H9 (cell line): ENCODE data around the gene PAPOLG. TPM values are rescaled to one million over a fixed set of nuclear protein-coding genes. Genes with fewer than 3 reads are reported as not detected.

Experiments used
- DNase-seq: peaks from one replicate; pipeline ENCODE4 v3.0.0-alpha.2; 2017
- H2AFZ ChIP-seq: one replicate; pipeline ENCODE4 v1.6.1; 2013; ENCODE audit warnings: mild to moderate bottlenecking, low read length, control low read depth, moderate library complexity
- H2AK5ac ChIP-seq: 2 replicates; pipeline ENCODE4 v1.6.1; 2013; ENCODE audit warnings: low read length, control low read depth, mixed read lengths; ENCODE audit not compliant: insufficient read length
- H2BK120ac ChIP-seq: one replicate; pipeline ENCODE4 v1.6.1; 2013; ENCODE audit warnings: low read depth, mild to moderate bottlenecking, low read length, control low read depth, inconsistent platforms; ENCODE audit not compliant: poor library complexity, severe bottlenecking
- H2BK12ac ChIP-seq: 2 replicates; pipeline ENCODE4 v1.6.1; 2013; ENCODE audit warnings: low read length, control low read depth, mixed read lengths, low read depth; ENCODE audit not compliant: insufficient read length
- H2BK15ac ChIP-seq: 2 replicates; pipeline ENCODE4 v1.6.1; 2013; ENCODE audit warnings: low read depth, low read length, control low read depth
- H2BK20ac ChIP-seq: one replicate; pipeline ENCODE4 v1.6.1; 2013; ENCODE audit warnings: low read depth, mild to moderate bottlenecking, low read length, control low read depth, inconsistent platforms; ENCODE audit not compliant: poor library complexity, severe bottlenecking
- H2BK5ac ChIP-seq: 2 replicates; pipeline ENCODE4 v1.6.1; 2013; ENCODE audit warnings: low read length, control low read depth, mixed read lengths; ENCODE audit not compliant: insufficient read length
- H3K14ac ChIP-seq: 2 replicates; pipeline ENCODE4 v1.6.1; 2013; ENCODE audit warnings: low read length, control low read depth; ENCODE audit not compliant: insufficient read depth
- H3K18ac ChIP-seq: 2 replicates; pipeline ENCODE4 v1.6.1; 2013; ENCODE audit warnings: low read depth, mild to moderate bottlenecking, mixed read lengths, low read length, control low read depth; ENCODE audit not compliant: insufficient read length
- H3K23ac ChIP-seq: 2 replicates; pipeline ENCODE4 v1.6.1; 2013; ENCODE audit warnings: low read length, control low read depth, mixed read lengths, low read depth; ENCODE audit not compliant: insufficient read length
- H3K23me2 ChIP-seq: 2 replicates; pipeline ENCODE4 v1.6.1; 2013; ENCODE audit warnings: low read depth, mild to moderate bottlenecking, mixed read lengths, low read length, control low read depth; ENCODE audit not compliant: insufficient read length, poor library complexity, severe bottlenecking
- H3K27ac ChIP-seq: 2 replicates; pipeline ENCODE4 v1.5.1; 2013; ENCODE audit warnings: low read length, control low read depth, mixed read lengths, low read depth; ENCODE audit not compliant: insufficient read length
- H3K27me3 ChIP-seq: 2 replicates; pipeline ENCODE4 v1.6.1; 2013; ENCODE audit warnings: low read length, control low read depth, inconsistent platforms; ENCODE audit not compliant: insufficient read depth
- H3K4ac ChIP-seq: 2 replicates; pipeline ENCODE4 v1.6.1; 2013; ENCODE audit warnings: low read depth, mild to moderate bottlenecking, control low read depth, inconsistent platforms, low read length, moderate library complexity
- H3K4me1 ChIP-seq: 2 replicates; pipeline ENCODE4 v1.6.1; 2013; ENCODE audit warnings: low read length, control low read depth, inconsistent platforms; ENCODE audit not compliant: insufficient read depth
- H3K4me2 ChIP-seq: 2 replicates; pipeline ENCODE4 v1.6.1; 2013; ENCODE audit warnings: low read length, control low read depth, mixed read lengths; ENCODE audit not compliant: insufficient read length, insufficient read depth
- H3K56ac ChIP-seq: 2 replicates; pipeline ENCODE4 v1.6.1; 2013; ENCODE audit warnings: low read depth, mild to moderate bottlenecking, mixed read lengths, low read length, control low read depth; ENCODE audit not compliant: insufficient read length
- H3K79me1 ChIP-seq: 2 replicates; pipeline ENCODE4 v1.6.1; 2013; ENCODE audit warnings: low read depth, mild to moderate bottlenecking, moderate library complexity, low read length, control low read depth, inconsistent platforms; ENCODE audit not compliant: insufficient read depth, poor library complexity, severe bottlenecking
- H3K79me2 ChIP-seq: 2 replicates; pipeline ENCODE4 v1.6.1; 2013; ENCODE audit warnings: low read length, control low read depth, inconsistent platforms; ENCODE audit not compliant: insufficient read depth
- H3K9ac ChIP-seq: 2 replicates; pipeline ENCODE4 v1.6.1; 2013; ENCODE audit warnings: low read length, control low read depth, mixed read lengths; ENCODE audit not compliant: insufficient read length; ENCODE audit errors: extremely low read depth
- H3K9me3 ChIP-seq: one replicate; pipeline ENCODE4 v1.6.1; 2013; ENCODE audit warnings: low read depth, low read length, inconsistent platforms; ENCODE audit not compliant: control insufficient read depth
- H3T11ph ChIP-seq: one replicate; pipeline ENCODE4 v1.6.1; 2013; ENCODE audit warnings: mild to moderate bottlenecking, low read length, control low read depth, inconsistent platforms
- H4K20me1 ChIP-seq: one replicate; pipeline ENCODE4 v1.6.1; 2013; ENCODE audit not compliant: control insufficient read depth, insufficient read length, insufficient read depth
- H4K5ac ChIP-seq: 2 replicates; pipeline ENCODE4 v1.6.1; 2013; ENCODE audit warnings: low read depth, mild to moderate bottlenecking, mixed read lengths, low read length, control low read depth; ENCODE audit not compliant: insufficient read length
- H4K8ac ChIP-seq: replicated peaks from 2 replicates; pipeline ENCODE4 v1.6.1; 2013; ENCODE audit warnings: low read length, control low read depth, mixed read lengths, low read depth; ENCODE audit not compliant: insufficient read length
- H4K91ac ChIP-seq: 2 replicates; pipeline ENCODE4 v1.6.1; 2013; ENCODE audit warnings: low read depth, mild to moderate bottlenecking, moderate library complexity, mixed read lengths, low read length, control low read depth; ENCODE audit not compliant: insufficient read length
- H3K27ac Mint-ChIP-seq, 3 experiments: 2 replicates in 2 of 3; 3 replicates in 1 of 3; pipeline ENCODE4 v1.8.0; 2020 to 2021; ENCODE audit warnings: mixed read lengths in 3 of 3, mild to moderate bottlenecking in 1 of 3, moderate library complexity in 1 of 3
- H3K27me3 Mint-ChIP-seq: 2 replicates; pipeline ENCODE4 v1.8.0; 2021; ENCODE audit warnings: low read depth, mild to moderate bottlenecking, moderate library complexity, mixed read lengths
- H3K36me3 Mint-ChIP-seq, 3 experiments: 2 replicates in 2 of 3; 3 replicates in 1 of 3; pipeline ENCODE4 v1.8.0; 2020 to 2021; ENCODE audit warnings: low read depth in 3 of 3, mixed read lengths in 3 of 3; ENCODE audit not compliant: insufficient read depth in 1 of 3
- H3K4me1 Mint-ChIP-seq, 2 experiments: 2 replicates each; pipeline ENCODE4 v1.8.0; 2020; ENCODE audit warnings: mixed read lengths in 2 of 2
- H3K4me3 Mint-ChIP-seq, 2 experiments: 2 replicates in 1 of 2; 3 replicates in 1 of 2; pipeline ENCODE4 v1.8.0; 2020 to 2021; ENCODE audit warnings: mild to moderate bottlenecking in 2 of 2, mixed read lengths in 2 of 2, moderate library complexity in 1 of 2
- H3K9me3 Mint-ChIP-seq, 2 experiments: 2 replicates in 1 of 2; 3 replicates in 1 of 2; pipeline ENCODE4 v1.8.0; 2020; ENCODE audit warnings: mild to moderate bottlenecking in 2 of 2, mixed read lengths in 2 of 2, moderate library complexity in 1 of 2
- CTCF ChIP-seq: fragments of 200-600 bp; sonication (generic); conservative IDR thresholded peaks from 3 replicates; pipeline ENCODE4 v1.8.0; 2021; ENCODE audit warnings: antibody characterized with exemption, mild to moderate bottlenecking
- WGBS: extraction: QIAGEN DNeasy Blood & Tissue Kit; methylation state at CpG from one replicate; pipeline ENCODE4 v1.1.7; 2013; ENCODE audit warnings: missing lambda C conversion rate, low lambda C conversion rate, mixed read lengths; ENCODE audit not compliant: insufficient read length; ENCODE audit errors: extremely low coverage; 5-methylcytosine and 5-hydroxymethylcytosine counted together
- total RNA-seq: library from RNA; stranded (reverse); gene quantifications from 2 replicates; pipeline ENCODE4 v1.2.1, GENCODE V29; 2021

Gene PAPOLG
- total RNA-seq, 1 experiment from 2014 or later = 19.2 TPM

- TF ChIP-seq CTCF = no peak
- Mint-ChIP-seq H3K27ac (no peak overlapping the region), H3K9me3 (no peaks in the 10 kb centered on the region), H3K4me3 (no peak overlapping the region), H3K4me1 (no peaks in the 10 kb centered on the region), H3K36me3 (peaks cover 18 to 76% (median 69%) of the 10 kb centered on the region in 3 experiments; a peak in 6 of 7 replicates), H3K27me3 (no peaks in the 10 kb centered on the region)
- Histone ChIP-seq H2BK5ac (no peak overlapping the region), H4K91ac (no peak overlapping the region), H3K23ac (no peak overlapping the region), H2AK5ac (no peak overlapping the region), H3K4me2 (no peak overlapping the region), H3K9me3 (no peaks in the 10 kb centered on the region), H3K79me1 (no peaks in the 10 kb centered on the region), H2BK12ac (no peak overlapping the region), H3K27ac (no peak overlapping the region), H2BK15ac (no peak overlapping the region), H3K4ac (no peak overlapping the region), H3K56ac (no peak overlapping the region), H3K18ac (no peak overlapping the region), H4K5ac (no peak overlapping the region), H4K8ac (no peak overlapping the region), H3K9ac (no peak overlapping the region), H3K4me1 (no peaks in the 10 kb centered on the region), H2BK20ac (no peak overlapping the region), H4K20me1 (no peaks in the 10 kb centered on the region), H3T11ph (no peak overlapping the region), H3K14ac (no peak overlapping the region), H3K23me2 (no peaks in the 10 kb centered on the region), H3K79me2 (no peaks in the 10 kb centered on the region), H2BK120ac (no peak overlapping the region), H3K27me3 (no peaks in the 10 kb centered on the region), H2AFZ (no peak overlapping the region)
- DNase-seq = no peak
- no CpG with 5 or more reads among the region's 3 CpGs for WGBS
Measured at GRCh38 chr2:60771508-60771907, 15.4 kb downstream of the PAPOLG start.
